HEK293 (cell line): Measurements from ENCODE around the gene SYNE2.

ENCODE experiments used
- CTCF ChIA-PET: fragments of 350-600 bp; formaldehyde crosslinking; extraction: SDS; loops from one replicate; lab custom pipeline; 2021; ENCODE audit warnings: antibody characterized with exemption; lab: Yijun Ruan, JAX
- POLR2A ChIA-PET: fragments of 300-600 bp; formaldehyde crosslinking; extraction: SDS; loops from one replicate; lab custom pipeline; 2020; ENCODE audit warnings: antibody characterized with exemption, inconsistent platforms; lab: Yijun Ruan, JAX
- H3K27ac ChIP-seq: fragments of 200-500 bp; sonication (Bioruptor generic); 2 replicates; pipeline ENCODE4 v1.5.1; 2014; ENCODE audit warnings: low read depth, low read length, control low read depth, inconsistent platforms; ENCODE audit errors: extremely low read depth
- H3K36me3 ChIP-seq, 2 experiments: fragments of 200-500 bp in 1 of 2; sonication (Bioruptor generic) in 1 of 2; 1 replicate in 1 of 2; 2 replicates in 1 of 2; pipeline ENCODE4 v1.5.1; 2014 to 2017; ENCODE audit warnings: inconsistent platforms in 2 of 2, low read length in 2 of 2; ENCODE audit not compliant: control insufficient read depth in 2 of 2, insufficient read depth in 1 of 2
- H3K4me1 ChIP-seq: fragments of 200-500 bp; sonication (Bioruptor generic); 2 replicates; pipeline ENCODE4 v1.5.1; 2014; ENCODE audit warnings: mild to moderate bottlenecking, low read length, inconsistent platforms; ENCODE audit not compliant: control insufficient read depth, insufficient read depth
- H3K4me3 ChIP-seq: 2 replicates; pipeline ENCODE4 v1.5.1; 2011; ENCODE audit warnings: low read depth, mild to moderate bottlenecking, control low read depth, low read length, moderate library complexity
- H3K9me3 ChIP-seq: fragments of 200-500 bp; sonication (Bioruptor generic); 2 replicates; pipeline ENCODE4 v1.5.1; 2014; ENCODE audit warnings: low read depth, low read length, inconsistent platforms; ENCODE audit not compliant: control insufficient read depth, insufficient read depth
- BCL11B ChIP-seq: fragments of 450-650 bp; formaldehyde crosslinking; IDR thresholded peaks from 2 replicates; pipeline ENCODE4 v1.5.1; 2016; ENCODE audit warnings: low read depth, missing biosample characterization, missing genetic modification characterization
- CTCF ChIP-seq: fragments of 450-650 bp; formaldehyde crosslinking; IDR thresholded peaks from 2 replicates; pipeline ENCODE4 v1.5.1; 2016; ENCODE audit warnings: missing biosample characterization, missing genetic modification characterization
- GLI2 ChIP-seq: fragments of 450-650 bp; formaldehyde crosslinking; IDR thresholded peaks from 2 replicates; pipeline ENCODE4; 2017; ENCODE audit warnings: missing biosample characterization, missing genetic modification characterization, low read depth, borderline replicate concordance
- GLI4 ChIP-seq: fragments of 450-650 bp; formaldehyde crosslinking; IDR thresholded peaks from 2 replicates; pipeline ENCODE4 v1.5.1; 2016; ENCODE audit warnings: missing biosample characterization, missing genetic modification characterization
- IKZF3 ChIP-seq: fragments of 450-650 bp; IDR thresholded peaks from 2 replicates; pipeline ENCODE4 v1.5.0; 2018; ENCODE audit warnings: missing biosample characterization, mild to moderate bottlenecking, missing genetic modification characterization, moderate library complexity
- REST ChIP-seq: fragments of 450-650 bp; formaldehyde crosslinking; IDR thresholded peaks from 2 replicates; pipeline ENCODE4 v1.5.1; 2016; ENCODE audit warnings: missing biosample characterization, missing genetic modification characterization
- SALL2 ChIP-seq: fragments of 450-650 bp; formaldehyde crosslinking; IDR thresholded peaks from 2 replicates; pipeline ENCODE4 v1.5.0; 2017; ENCODE audit warnings: missing biosample characterization, mild to moderate bottlenecking, missing genetic modification characterization, borderline replicate concordance
- SP7 ChIP-seq: fragments of 450-650 bp; formaldehyde crosslinking; IDR thresholded peaks from 2 replicates; pipeline ENCODE4 v1.5.1; 2016; ENCODE audit warnings: missing biosample characterization, missing genetic modification characterization
- TSHZ1 ChIP-seq: fragments of 450-650 bp; formaldehyde crosslinking; IDR thresholded peaks from 2 replicates; pipeline ENCODE4 v1.5.1; 2016; ENCODE audit warnings: missing biosample characterization, missing genetic modification characterization, borderline replicate concordance
- ZFHX2 ChIP-seq: fragments of 450-650 bp; formaldehyde crosslinking; conservative IDR thresholded peaks from 2 replicates; pipeline ENCODE4 v1.5.1; 2016; ENCODE audit warnings: missing biosample characterization, missing genetic modification characterization
- ZNF114 ChIP-seq: fragments of 450-650 bp; formaldehyde crosslinking; IDR thresholded peaks from 2 replicates; pipeline ENCODE4 v1.5.0; 2017; ENCODE audit warnings: missing biosample characterization, missing genetic modification characterization
- ZNF221 ChIP-seq: fragments of 450-650 bp; formaldehyde crosslinking; IDR thresholded peaks from 2 replicates; pipeline ENCODE4 v1.5.1; 2017; ENCODE audit warnings: missing biosample characterization, missing genetic modification characterization, borderline replicate concordance
- ZNF266 ChIP-seq: fragments of 450-650 bp; formaldehyde crosslinking; IDR thresholded peaks from 2 replicates; pipeline ENCODE4 v1.5.1; 2016; ENCODE audit warnings: missing biosample characterization, missing genetic modification characterization, low read depth
- ZNF280D ChIP-seq: fragments of 450-650 bp; formaldehyde crosslinking; IDR thresholded peaks from 2 replicates; pipeline ENCODE4 v1.5.1; 2016; ENCODE audit warnings: missing biosample characterization, missing genetic modification characterization
- ZNF302 ChIP-seq: fragments of 450-650 bp; formaldehyde crosslinking; IDR thresholded peaks from 2 replicates; pipeline ENCODE4 v1.5.1; 2016; ENCODE audit warnings: missing biosample characterization, missing genetic modification characterization, low read depth
- ZNF324 ChIP-seq: fragments of 450-650 bp; formaldehyde crosslinking; IDR thresholded peaks from 2 replicates; pipeline ENCODE4 v1.5.1; 2016; ENCODE audit warnings: missing biosample characterization, missing genetic modification characterization
- ZNF394 ChIP-seq: fragments of 450-650 bp; formaldehyde crosslinking; IDR thresholded peaks from 2 replicates; pipeline ENCODE4 v1.5.1; 2016; ENCODE audit warnings: missing biosample characterization, missing genetic modification characterization, mild to moderate bottlenecking, moderate library complexity, borderline replicate concordance
- ZNF580 ChIP-seq: fragments of 450-650 bp; formaldehyde crosslinking; IDR thresholded peaks from 2 replicates; pipeline ENCODE4 v1.5.1; 2016; ENCODE audit warnings: missing biosample characterization, missing genetic modification characterization
- ZNF664 ChIP-seq: fragments of 450-650 bp; formaldehyde crosslinking; IDR thresholded peaks from 2 replicates; pipeline ENCODE4 v1.5.1; 2016; ENCODE audit warnings: missing biosample characterization, missing genetic modification characterization
- ZNF670 ChIP-seq: fragments of 450-650 bp; formaldehyde crosslinking; IDR thresholded peaks from 2 replicates; pipeline ENCODE4 v1.5.1; 2016; ENCODE audit warnings: missing biosample characterization, missing genetic modification characterization, low read depth
- ZNF677 ChIP-seq: fragments of 450-650 bp; IDR thresholded peaks from 2 replicates; pipeline ENCODE4 v1.5.0; 2018; ENCODE audit warnings: missing biosample characterization, mild to moderate bottlenecking, missing genetic modification characterization, moderate library complexity

SYNE2 gene

GRCh38 chr14:64260418-64260817 lies 407.6 kb downstream of the SYNE2 start:
- POLR2A ChIA-PET: no interaction called here
- CTCF ChIA-PET: no interaction called here
- H3K9me3 ChIP-seq: no peaks in the 10 kb centered on the region
- no peak for TF ChIP-seq ZNF394 (tag by site-specific recombination)
- TF ChIP-seq TSHZ1 (tag by site-specific recombination): no peak
- no peak for TF ChIP-seq IKZF3
- TF ChIP-seq CTCF (tag by site-specific recombination): no peak
- no peak for TF ChIP-seq SP7 (tag by site-specific recombination)
- no peak for TF ChIP-seq ZNF664 (tag by site-specific recombination)
- no peak for TF ChIP-seq ZNF324 (tag by site-specific recombination)
- TF ChIP-seq GLI4 (tag by site-specific recombination): no peak
- no peak for TF ChIP-seq ZNF221 (tag by site-specific recombination)
- TF ChIP-seq SALL2 (tag by site-specific recombination): no peak
- no peak for TF ChIP-seq GLI2 (tag by site-specific recombination)
- TF ChIP-seq ZNF114 (tag by site-specific recombination): no peak
- TF ChIP-seq REST (tag by site-specific recombination): no peak
- TF ChIP-seq, all 188 proteins: peak for 0
- no peak overlapping the region for H3K4me3 ChIP-seq
- no peaks in the 10 kb centered on the region for H3K36me3 ChIP-seq
- H3K27ac ChIP-seq: no peak overlapping the region
- no peaks in the 10 kb centered on the region for H3K4me1 ChIP-seq

- Histone ChIP-seq H3K4me1 (no peaks in the 10 kb centered on the region), H3K27ac (no peak overlapping the region), H3K36me3 (no peaks in the 10 kb centered on the region), H3K9me3 (no peaks in the 10 kb centered on the region), H3K4me3 (no peak overlapping the region)
- ChIA-PET CTCF (interaction anchor here (1.2 to 1.6 kb wide), 2 partner anchors 38 to 255 kb away, joined by 4 to 7 read pairs; no protein-coding TSS in a partner anchor), POLR2A (no interaction called here)
- TF ChIP-seq ZNF670 (tag by site-specific recombination) (no peak), BCL11B (no peak), ZFHX2 (tag by site-specific recombination) (no peak), ZNF580 (no peak), ZNF280D (tag by site-specific recombination) (no peak), ZNF266 (tag by site-specific recombination) (no peak), ZNF677 (tag by site-specific recombination) (no peak), ZNF302 (tag by site-specific recombination) (no peak)
Observed at GRCh38 chr14:64265222-64265621, 412.4 kb downstream of the SYNE2 start.
